ENCODE measurements around the gene CDC42SE2.

Gene CDC42SE2

GRCh38 chr5:131245948-131246347 lies 17.9 kb upstream of the CDC42SE2 start:
- Histone ChIP-seq H3K4me3 (ENCODE audit: low read length, poor library complexity, severe bottlenecking) (no peak overlapping the region), H3K36me3 (ENCODE audit: insufficient read depth, low read length) (no peaks in the 10 kb centered on the region), H2AFZ (ENCODE audit: low read length) (no peak overlapping the region), H3K9me2 (replicated peaks; ENCODE audit: low read depth, low read length) (no peaks in the 10 kb centered on the region), H3K4me1 (ENCODE audit: insufficient read depth, low read length, poor library complexity, severe bottlenecking) (peaks cover 11% of the 10 kb centered on the region), H3K79me2 (ENCODE audit: insufficient read depth, low read length) (no peaks in the 10 kb centered on the region), H3K27me3 (ENCODE audit: insufficient read depth, low read length, poor library complexity, severe bottlenecking) (no peaks in the 10 kb centered on the region), H3F3A (ENCODE audit: low read depth) (no peaks in the 10 kb centered on the region), H3K9ac (ENCODE audit: low read depth, low read length, poor library complexity, severe bottlenecking) (no peak overlapping the region), H3K4me2 (ENCODE audit: low read depth, low read length, poor library complexity, severe bottlenecking) (no peak overlapping the region), H3K9me3 (ENCODE audit: insufficient read depth, low read depth, low read length) (no peaks in the 10 kb centered on the region), H4K20me1 (ENCODE audit: insufficient read depth, low read length, poor library complexity, severe bottlenecking) (no peaks in the 10 kb centered on the region)
- TF ChIP-seq CTCF (conservative IDR thresholded peaks at IDR 0.05; ENCODE audit: low read length) (no peak), EZH2phosphoT487 (IDR thresholded peaks at IDR 0.05; ENCODE audit: borderline replicate concordance) (no peak)

GRCh38 chr5:131246504-131246903 lies 17.3 kb upstream of the CDC42SE2 start:
- TF ChIP-seq CTCF (conservative IDR thresholded peaks at IDR 0.05; ENCODE audit: low read length) (no peak), EZH2phosphoT487 (IDR thresholded peaks at IDR 0.05; ENCODE audit: borderline replicate concordance) (no peak)
- H3F3A ChIP-seq (ENCODE audit: low read depth) = no peaks in the 10 kb centered on the region

GRCh38 chr5:131250751-131251475 lies 12.9 kb upstream of the CDC42SE2 start:
- Histone ChIP-seq H4K20me1 (ENCODE audit: insufficient read depth, low read length, poor library complexity, severe bottlenecking) (no peaks in the 10 kb centered on the region), H3K79me2 (ENCODE audit: insufficient read depth, low read length) (peaks cover 8% of the 10 kb centered on the region; the same call in 1 of the 2 replicates), H3K4me2 (ENCODE audit: low read depth, low read length, poor library complexity, severe bottlenecking) (peak overlapping the region; percentile 27), H3K9me2 (replicated peaks; ENCODE audit: low read depth, low read length) (no peaks in the 10 kb centered on the region), H3K27me3 (ENCODE audit: insufficient read depth, low read length, poor library complexity, severe bottlenecking) (no peaks in the 10 kb centered on the region), H2AFZ (ENCODE audit: low read length) (no peak overlapping the region), H3K9me3 (ENCODE audit: insufficient read depth, low read depth, low read length) (no peaks in the 10 kb centered on the region), H3K36me3 (ENCODE audit: insufficient read depth, low read length) (no peaks in the 10 kb centered on the region), H3K4me3 (ENCODE audit: low read length, poor library complexity, severe bottlenecking) (no peak overlapping the region), H3K9ac (ENCODE audit: low read depth, low read length, poor library complexity, severe bottlenecking) (peak overlapping the region; percentile 27), H3F3A (ENCODE audit: low read depth) (peaks cover 3% of the 10 kb centered on the region; the same call in 1 of the 2 replicates), H3K4me1 (ENCODE audit: insufficient read depth, low read length, poor library complexity, severe bottlenecking) (peaks cover 42% of the 10 kb centered on the region)
- TF ChIP-seq CTCF (conservative IDR thresholded peaks at IDR 0.05; ENCODE audit: low read length) (no peak), EZH2phosphoT487 (IDR thresholded peaks at IDR 0.05; ENCODE audit: borderline replicate concordance) (no peak)

More at GRCh38 chr5:131246504-131246903, 17.3 kb upstream of the CDC42SE2 start:
- Histone ChIP-seq H4K20me1 (ENCODE audit: insufficient read depth, low read length, poor library complexity, severe bottlenecking) (no peaks in the 10 kb centered on the region), H3K9ac (ENCODE audit: low read depth, low read length, poor library complexity, severe bottlenecking) (no peak overlapping the region), H3K27me3 (ENCODE audit: insufficient read depth, low read length, poor library complexity, severe bottlenecking) (no peaks in the 10 kb centered on the region), H3K9me3 (ENCODE audit: insufficient read depth, low read depth, low read length) (no peaks in the 10 kb centered on the region), H3K36me3 (ENCODE audit: insufficient read depth, low read length) (no peaks in the 10 kb centered on the region), H3K79me2 (ENCODE audit: insufficient read depth, low read length) (no peaks in the 10 kb centered on the region), H3K4me1 (ENCODE audit: insufficient read depth, low read length, poor library complexity, severe bottlenecking) (peaks cover 16% of the 10 kb centered on the region), H2AFZ (ENCODE audit: low read length) (no peak overlapping the region), H3K9me2 (replicated peaks; ENCODE audit: low read depth, low read length) (no peaks in the 10 kb centered on the region), H3K4me3 (ENCODE audit: low read length, poor library complexity, severe bottlenecking) (no peak overlapping the region), H3K4me2 (ENCODE audit: low read depth, low read length, poor library complexity, severe bottlenecking) (no peak overlapping the region)

All from Loucy (cell line).